IMR-90 (cell line): ENCODE measurements around the gene KANSL1L. TPM values are rescaled to one million over a fixed set of nuclear protein-coding genes. Genes with fewer than 3 reads are reported as not detected.

Experiments used
- ATAC-seq: fragments of 200-7000 bp; cut with Tn5 transposase; 2 replicates; pipeline ENCODE4 v1.9.1; 2020; ENCODE audit warnings: low read depth, mild to moderate bottlenecking, moderate library complexity
- BruUV-seq: library from RNA; stranded (reverse); fragments of 400-500 nt; replicated peaks from 2 replicates; lab custom pipeline; 2021; lab: Mats Ljungman, UMichigan
- CTCF ChIA-PET: fragments of 300-600 bp; formaldehyde crosslinking; extraction: SDS; loops from one replicate; lab custom pipeline; 2021; ENCODE audit warnings: antibody characterized with exemption; lab: Yijun Ruan, JAX
- POLR2A ChIA-PET: fragments of 300-600 bp; sonication (Branson Sonifier 250); formaldehyde crosslinking; loops from one replicate; lab custom pipeline; 2022; ENCODE audit warnings: antibody characterized with exemption; ENCODE audit not compliant: unreplicated experiment; lab: Charles Lee
- DNase-seq: peaks from one replicate; pipeline ENCODE4 v3.0.0; 2013
- H2AFZ ChIP-seq: replicated peaks from 2 replicates; pipeline ENCODE3; 2013; ENCODE audit warnings: low read length, mild to moderate bottlenecking; ENCODE audit not compliant: poor library complexity
- H2AK5ac ChIP-seq: 2 replicates; pipeline ENCODE4 v1.6.1; 2013; ENCODE audit warnings: low read depth, low read length, inconsistent platforms
- H2AK9ac ChIP-seq: replicated peaks from 2 replicates; pipeline ENCODE3; 2013; ENCODE audit warnings: mild to moderate bottlenecking, low read depth, low read length, moderate library complexity; ENCODE audit not compliant: poor library complexity
- H2BK120ac ChIP-seq: 2 replicates; pipeline ENCODE4 v1.6.1; 2013; ENCODE audit warnings: low read depth, low read length, inconsistent platforms
- H2BK15ac ChIP-seq: 3 replicates; pipeline ENCODE4 v1.6.1; 2013; ENCODE audit warnings: low read depth, low read length, inconsistent platforms
- H2BK20ac ChIP-seq: 2 replicates; pipeline ENCODE4 v1.6.1; 2013; ENCODE audit warnings: low read depth, mild to moderate bottlenecking, inconsistent platforms, low read length, moderate library complexity
- H2BK5ac ChIP-seq: 2 replicates; pipeline ENCODE4 v1.6.1; 2013; ENCODE audit warnings: mild to moderate bottlenecking, low read depth, low read length, inconsistent platforms; ENCODE audit not compliant: poor library complexity, severe bottlenecking
- H3K14ac ChIP-seq: replicated peaks from 2 replicates; pipeline ENCODE4 v1.6.1; 2013; ENCODE audit warnings: low read depth, low read length, inconsistent platforms
- H3K18ac ChIP-seq: 2 replicates; pipeline ENCODE4 v1.6.1; 2013; ENCODE audit warnings: low read depth, low read length, control low read depth
- H3K23ac ChIP-seq: 2 replicates; pipeline ENCODE4 v1.6.1; 2013; ENCODE audit warnings: low read depth, low read length, inconsistent platforms
- H3K27ac ChIP-seq: 2 replicates; pipeline ENCODE4 v1.5.1; 2013; ENCODE audit warnings: mild to moderate bottlenecking, control low read depth, low read length; ENCODE audit not compliant: insufficient read depth
- H3K27me3 ChIP-seq: 2 replicates; pipeline ENCODE4 v1.6.1; 2013; ENCODE audit warnings: low read length; ENCODE audit not compliant: control insufficient read depth, insufficient read depth
- H3K36me3 ChIP-seq: 2 replicates; pipeline ENCODE4 v1.6.1; 2013; ENCODE audit warnings: low read length, mixed read lengths; ENCODE audit not compliant: control insufficient read depth, insufficient read depth
- H3K4ac ChIP-seq: 2 replicates; pipeline ENCODE4 v1.6.1; 2013; ENCODE audit warnings: low read depth, low read length, inconsistent platforms
- H3K4me1 ChIP-seq: 2 replicates; pipeline ENCODE4 v1.6.1; 2013; ENCODE audit warnings: low read length, mixed read lengths; ENCODE audit not compliant: control insufficient read depth, insufficient read depth
- H3K4me2 ChIP-seq: 2 replicates; pipeline ENCODE4 v1.6.1; 2013; ENCODE audit warnings: low read depth, mild to moderate bottlenecking, control low read depth, low read length, moderate library complexity
- H3K4me3 ChIP-seq: 2 replicates; pipeline ENCODE4 v1.5.1; 2013; ENCODE audit warnings: low read depth, mild to moderate bottlenecking, control low read depth, low read length, moderate library complexity; ENCODE audit not compliant: insufficient read depth
- H3K56ac ChIP-seq: 2 replicates; pipeline ENCODE4 v1.6.1; 2013; ENCODE audit warnings: low read length, inconsistent platforms; ENCODE audit not compliant: insufficient read depth; ENCODE audit errors: extremely low read depth
- H3K79me1 ChIP-seq, 2 experiments: 2 replicates each; pipeline ENCODE4 v1.6.1; 2013; ENCODE audit warnings: low read length in 2 of 2, inconsistent platforms in 1 of 2, low read depth in 1 of 2
- H3K9ac ChIP-seq: 2 replicates; pipeline ENCODE4 v1.6.1; 2013; ENCODE audit warnings: low read depth, low read length, control low read depth
- H3K9me1 ChIP-seq: 2 replicates; pipeline ENCODE4 v1.6.1; 2013; ENCODE audit warnings: low read length, inconsistent platforms; ENCODE audit not compliant: insufficient read depth
- H3K9me3 ChIP-seq: 2 replicates; pipeline ENCODE4 v1.6.1; 2013; ENCODE audit warnings: low read length; ENCODE audit not compliant: control insufficient read depth, insufficient read depth
- H4K20me1 ChIP-seq: 2 replicates; pipeline ENCODE4 v1.6.1; 2013; ENCODE audit warnings: low read length, inconsistent platforms; ENCODE audit not compliant: insufficient read depth
- H4K5ac ChIP-seq: 2 replicates; pipeline ENCODE4 v1.6.1; 2013; ENCODE audit warnings: mild to moderate bottlenecking, low read depth, low read length, control low read depth
- H4K8ac ChIP-seq, 2 experiments: 2 replicates each; pipeline ENCODE4 v1.6.1; 2013; ENCODE audit warnings: low read depth in 2 of 2, low read length in 2 of 2, control low read depth in 1 of 2, inconsistent platforms in 1 of 2
- H4K91ac ChIP-seq: 2 replicates; pipeline ENCODE4 v1.6.1; 2013; ENCODE audit warnings: low read depth, low read length, inconsistent platforms; ENCODE audit not compliant: insufficient read depth
- BHLHE40 ChIP-seq: fragments of 150-350 bp; IDR thresholded peaks from 2 replicates; pipeline ENCODE4 v1.6.1; 2016; ENCODE audit warnings: mild to moderate bottlenecking, low read depth, low read length
- CHD1 ChIP-seq: IDR thresholded peaks from 2 replicates; pipeline ENCODE4 v1.6.1; 2012; ENCODE audit warnings: low read depth, low read length, improper control_type of control experiment
- CTCF ChIP-seq: conservative IDR thresholded peaks from 2 replicates; pipeline ENCODE4 v1.5.1; 2012; ENCODE audit warnings: mild to moderate bottlenecking, low read depth, low read length, improper control_type of control experiment
- ELK1 ChIP-seq: fragments of 150-350 bp; IDR thresholded peaks from 2 replicates; pipeline ENCODE4 v1.6.1; 2016; ENCODE audit warnings: low read depth, mild to moderate bottlenecking, low read length, moderate library complexity, borderline replicate concordance
- MAZ ChIP-seq: IDR thresholded peaks from 2 replicates; pipeline ENCODE4 v1.6.1; 2012; ENCODE audit warnings: low read depth, mild to moderate bottlenecking, low read length, improper control_type of control experiment, moderate library complexity, borderline replicate concordance
- MXI1 ChIP-seq: IDR thresholded peaks from 2 replicates; pipeline ENCODE4 v1.6.1; 2012; ENCODE audit warnings: low read depth, mild to moderate bottlenecking, low read length, moderate library complexity, borderline replicate concordance
- NFE2L2 ChIP-seq: fragments of 150-350 bp; IDR thresholded peaks from 2 replicates; pipeline ENCODE4 v1.6.1; 2016; ENCODE audit warnings: low read depth, mild to moderate bottlenecking, low read length
- POLR2A ChIP-seq: IDR thresholded peaks from 2 replicates; pipeline ENCODE4 v1.6.1; 2012; ENCODE audit warnings: mild to moderate bottlenecking, low read depth, low read length
- RFX5 ChIP-seq: IDR thresholded peaks from 2 replicates; pipeline ENCODE4 v1.8.0; 2012; ENCODE audit warnings: low read depth, mild to moderate bottlenecking, low read length, moderate library complexity
- WGBS, 2 experiments: methylation state at CpG; one replicate each; pipeline versions ENCODE4 v1.1.5 to v1.1.7; 2013; ENCODE audit warnings: missing lambda C conversion rate in 2 of 2; ENCODE audit not compliant: insufficient read length in 1 of 2; ENCODE audit errors: extremely low coverage in 2 of 2; 5-methylcytosine and 5-hydroxymethylcytosine counted together
- dilution Hi-C: fragments of 300-500 bp; cut with HindIII; formaldehyde crosslinking; loops from one replicate; pipeline ENCODE4 v1.14.3; 2018; ENCODE audit warnings: low sequenced_read_pairs; ENCODE audit not compliant: unreplicated experiment
- in situ Hi-C: fragments of 300-500 bp; cut with MboI; formaldehyde crosslinking; loops from 3 replicates; pipeline ENCODE4 v1.14.3; 2019; ENCODE audit warnings: low sequenced_read_pairs, inconsistent platforms, mixed read lengths
- intact Hi-C: fragments of 100-400 bp; cut with micrococcal nuclease; formaldehyde crosslinking; loops from 2 replicates; pipeline ENCODE4 v1.10.0; 2022
- polyA plus RNA-seq, 3 experiments: library from polyadenylated mRNA; depleted of rRNA; stranded (reverse); fragments of >200 nt; gene quantifications; 2 replicates each; pipeline ENCODE4 v1.2.3, GENCODE V29; 2012; ENCODE audit warnings: low replicate concordance in 1 of 3
- total RNA-seq: library from RNA; depleted of rRNA; stranded (reverse); fragments of >200 nt; gene quantifications from 2 replicates; pipeline ENCODE4 v1.2.3, GENCODE V29; 2012

The KANSL1L gene
- total and polyA plus RNA-seq, 2 of the 4 experiments (the other 2 are of a cell fraction) = 3.1 to 7.2 TPM

- Histone ChIP-seq H2BK120ac (no peak overlapping the region), H2AK5ac (no peak overlapping the region), H2AK9ac (no peak overlapping the region), H2AFZ (no peak overlapping the region), H3K56ac (no peak overlapping the region), H3K14ac (no peak overlapping the region), H3K23ac (no peak overlapping the region), H4K20me1 (no peaks in the 10 kb centered on the region), H3K27ac (no peak overlapping the region), H4K91ac (no peak overlapping the region), H3K36me3 (no peaks in the 10 kb centered on the region), H3K18ac (no peak overlapping the region), H2BK5ac (no peak overlapping the region), H2BK20ac (no peak overlapping the region), H3K9me1 (no peaks in the 10 kb centered on the region), H2BK15ac (no peak overlapping the region), H3K4me3 (no peak overlapping the region), H3K9ac (no peak overlapping the region), H3K4me2 (no peak overlapping the region), H3K4me1 (no peaks in the 10 kb centered on the region), H3K9me3 (no peaks in the 10 kb centered on the region), H3K4ac (no peak overlapping the region), H4K5ac (no peak overlapping the region), H3K79me1 (no peaks in the 10 kb centered on the region), H4K8ac (no peak overlapping the region), H3K27me3 (no peaks in the 10 kb centered on the region)
- DNase-seq (no peak), ATAC-seq (no peak)
- WGBS, 2 experiments = no CpG with 5 or more reads among the region's 1 CpG
- BruUV-seq = no TSS peak
- intact Hi-C loops (no loop called here), in situ Hi-C loops (loop anchor here (25.0 kb wide), 1 partner anchor 878 kb away; no protein-coding TSS in a partner anchor), dilution Hi-C loops (no loop called here)
- POLR2A ChIA-PET = no interaction called here
- CTCF ChIA-PET = no interaction called here
- TF ChIP-seq CHD1 (no peak), CTCF (no peak), MAZ (no peak), BHLHE40 (no peak), NFE2L2 (no peak), ELK1 (no peak), POLR2A (no peak), RFX5 (no peak), MXI1 (no peak)
Observed at GRCh38 chr2:210215120-210215519, 43.9 kb upstream of the KANSL1L start.
